Measurements from ENCODE around the gene ENDOG.
"Not testable (repeated sequence)": the region's sequence is repeated elsewhere in the genome, so short reads cannot be mapped to it uniquely, and the experiment has no call there.

Gene ENDOG

DNA sequence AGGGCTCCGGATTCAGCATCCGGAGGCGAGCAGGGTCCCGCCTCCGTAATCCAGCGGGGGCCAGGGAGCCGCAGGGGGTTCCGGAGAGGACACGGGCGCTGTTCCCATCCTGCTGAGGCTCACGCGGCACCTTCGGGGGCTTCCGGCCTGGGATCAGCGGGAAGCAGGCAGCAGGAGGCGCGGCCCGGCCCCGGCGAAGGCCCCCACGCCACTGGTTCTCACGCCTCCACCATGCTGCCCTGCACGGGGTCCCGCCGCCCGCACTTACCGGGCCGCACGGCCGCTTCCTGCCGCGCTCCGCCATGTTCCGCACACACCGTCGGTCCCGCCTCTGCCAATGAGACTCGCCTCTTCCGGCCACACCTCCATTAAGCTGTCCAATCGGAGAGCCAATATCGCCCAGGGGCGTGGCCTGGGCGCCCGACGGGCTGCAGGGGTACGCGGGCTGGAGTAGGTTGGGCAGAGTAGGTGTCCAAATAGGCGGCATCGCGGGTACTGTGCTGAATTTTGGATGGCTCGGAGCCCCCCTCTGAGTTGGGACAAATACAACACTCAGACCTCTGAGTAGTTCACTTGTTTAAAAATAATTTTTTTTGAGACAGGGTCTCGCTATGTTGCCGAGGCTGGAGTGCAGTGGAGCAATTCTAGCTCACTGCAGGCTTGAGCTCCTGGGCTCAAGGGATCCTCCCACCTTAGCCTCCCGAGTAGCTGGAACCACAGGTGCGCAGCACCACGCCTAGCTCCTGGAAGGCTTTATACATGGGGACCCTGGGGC is 11.4 kb downstream of the ENDOG start, which contains the start of gene SPOUT1:
SPOUT1 (minus strand) TSS at position 318 of the 775 bp plus-strand sequence; CDS start at position 304, 14 bp downstream.
- DNase-seq, result peak; percentile 95

DNA sequence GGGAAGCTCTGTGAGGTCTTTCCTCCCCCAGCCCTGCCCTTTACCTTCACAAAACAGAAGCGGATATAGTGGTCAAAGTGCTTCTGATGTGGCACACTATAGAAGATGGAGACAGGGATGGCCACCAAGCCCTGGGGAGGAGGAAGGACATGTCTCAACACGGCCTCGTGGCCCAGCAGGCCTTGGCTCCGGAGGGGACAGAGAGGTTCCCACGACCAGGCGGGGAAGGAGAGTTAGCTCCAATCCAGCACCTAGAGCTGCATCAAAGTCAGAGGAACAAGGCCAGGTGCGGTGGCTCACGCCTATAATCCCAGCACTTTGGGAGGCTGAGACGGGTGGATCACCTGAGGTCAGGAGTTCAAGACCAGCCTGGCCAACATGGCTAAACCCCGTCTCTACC is 15.4 kb downstream of the ENDOG start:
- DNase-seq, result no peak

DNA sequence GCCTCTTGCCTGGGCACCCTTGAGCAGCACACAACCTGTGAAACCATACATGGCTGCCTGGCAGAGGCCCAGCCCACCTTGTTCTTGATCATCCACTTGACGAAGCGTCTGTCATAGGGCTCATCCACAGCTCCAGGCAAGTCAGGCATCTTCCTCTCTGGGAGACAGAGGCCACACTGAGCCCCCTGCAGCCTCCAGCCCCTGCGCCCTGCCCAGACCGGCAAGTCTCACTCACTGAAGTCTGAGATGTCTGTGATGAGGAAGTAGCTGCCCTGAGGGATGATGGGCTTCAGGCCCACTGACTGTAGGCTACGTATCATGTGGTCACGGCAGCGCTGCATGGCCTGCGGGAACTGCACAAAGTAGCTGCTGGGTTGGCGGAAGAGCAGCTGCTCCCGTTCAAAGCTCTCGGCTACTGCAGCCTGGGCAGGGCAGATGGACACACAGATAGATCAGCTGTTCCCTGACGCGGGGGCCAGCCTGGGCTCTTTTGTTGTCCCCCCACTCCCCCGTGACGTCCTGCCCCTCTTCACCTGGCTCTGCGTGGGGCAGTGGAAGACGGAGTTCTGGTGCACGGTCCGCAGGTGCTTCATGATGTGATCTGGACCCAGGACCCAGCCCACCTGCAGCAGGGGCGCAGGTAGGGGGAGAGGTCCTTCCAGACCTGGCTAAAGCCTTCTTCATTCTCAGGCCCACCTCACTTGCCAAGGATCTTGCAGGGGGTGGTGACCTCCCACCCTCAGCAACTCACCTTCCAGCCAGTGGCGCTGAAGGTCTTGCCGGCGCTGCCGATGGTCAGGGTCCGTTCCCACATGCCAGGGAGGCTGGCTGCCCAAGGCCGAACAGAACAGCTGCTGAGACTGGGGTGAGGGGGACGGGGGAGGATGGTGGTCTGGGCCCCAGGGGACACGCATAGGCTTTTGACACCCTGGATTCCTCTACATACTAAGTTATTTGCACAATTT is 17.2 kb downstream of the ENDOG start:
- no peak for DNase-seq

DNA sequence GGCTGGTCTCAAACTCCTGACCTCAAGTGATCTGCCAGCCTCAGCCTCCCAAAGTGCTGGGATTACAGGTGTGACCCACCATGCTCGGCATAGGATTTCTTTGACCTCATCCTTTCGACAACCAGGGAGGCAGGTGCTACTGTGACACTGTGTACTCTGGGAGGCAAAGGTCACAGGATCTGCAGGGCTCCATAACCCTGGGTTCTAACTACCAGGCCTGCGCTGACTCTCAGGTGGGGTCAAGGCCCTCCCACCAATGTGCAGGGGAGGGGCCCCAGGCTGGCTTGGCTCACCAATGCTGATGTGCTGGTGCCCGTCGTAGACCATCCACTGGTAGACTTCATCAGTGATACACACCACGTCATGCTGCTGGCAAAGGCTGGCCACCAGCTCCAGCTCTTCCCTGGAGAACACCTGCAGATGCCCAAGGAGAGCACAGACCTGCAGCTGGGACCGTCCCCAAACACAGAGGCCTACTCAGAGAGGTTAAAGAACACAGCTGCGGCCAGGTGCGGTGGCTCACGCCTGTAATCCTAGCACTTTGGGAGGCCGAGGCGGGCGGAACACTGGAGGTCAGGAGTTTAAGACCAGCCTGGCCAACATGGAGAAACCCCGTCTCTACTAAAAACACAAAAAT is 18.3 kb downstream of the ENDOG start:
- DNase-seq, result no peak

DNA sequence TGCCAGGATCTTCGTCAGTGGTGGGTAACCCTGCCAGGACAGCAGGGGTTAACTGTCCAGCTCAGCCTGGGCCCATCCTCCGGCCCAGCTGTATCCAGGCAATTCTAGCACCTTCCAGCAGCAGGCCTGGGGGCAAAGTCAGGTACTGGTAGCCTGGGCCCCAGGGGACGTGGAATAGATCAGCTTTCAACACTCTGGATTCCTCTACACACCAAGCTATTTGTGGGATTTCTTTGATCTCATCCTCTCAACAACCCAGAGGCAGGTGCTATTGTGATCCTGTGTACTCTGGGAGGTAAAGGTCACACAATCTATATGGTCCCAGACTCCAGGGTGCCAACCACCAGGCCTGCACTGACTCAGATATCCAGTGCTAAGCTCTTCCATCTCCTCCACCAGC is 20.0 kb downstream of the ENDOG start:
- no peak for DNase-seq

DNA sequence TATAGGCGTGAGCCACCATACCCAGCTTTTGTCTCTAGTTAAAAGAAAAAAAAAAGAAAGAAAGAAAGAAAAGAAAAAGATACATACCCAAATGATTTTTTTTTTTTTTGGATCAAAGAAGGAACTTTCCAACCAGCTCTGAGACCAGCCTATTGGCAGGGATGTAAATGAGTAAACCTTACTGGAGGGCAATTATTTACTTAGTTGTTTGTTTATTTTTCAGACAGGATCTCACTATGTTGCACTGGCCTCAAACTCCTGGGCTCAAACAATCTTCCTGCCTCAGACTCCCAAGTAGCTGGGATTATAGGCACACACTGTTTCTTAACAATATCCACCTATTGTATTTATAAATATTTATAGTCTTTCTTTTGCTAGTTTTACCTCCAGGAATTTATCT is 22.2 kb downstream of the ENDOG start:
- no peak for DNase-seq

DNA sequence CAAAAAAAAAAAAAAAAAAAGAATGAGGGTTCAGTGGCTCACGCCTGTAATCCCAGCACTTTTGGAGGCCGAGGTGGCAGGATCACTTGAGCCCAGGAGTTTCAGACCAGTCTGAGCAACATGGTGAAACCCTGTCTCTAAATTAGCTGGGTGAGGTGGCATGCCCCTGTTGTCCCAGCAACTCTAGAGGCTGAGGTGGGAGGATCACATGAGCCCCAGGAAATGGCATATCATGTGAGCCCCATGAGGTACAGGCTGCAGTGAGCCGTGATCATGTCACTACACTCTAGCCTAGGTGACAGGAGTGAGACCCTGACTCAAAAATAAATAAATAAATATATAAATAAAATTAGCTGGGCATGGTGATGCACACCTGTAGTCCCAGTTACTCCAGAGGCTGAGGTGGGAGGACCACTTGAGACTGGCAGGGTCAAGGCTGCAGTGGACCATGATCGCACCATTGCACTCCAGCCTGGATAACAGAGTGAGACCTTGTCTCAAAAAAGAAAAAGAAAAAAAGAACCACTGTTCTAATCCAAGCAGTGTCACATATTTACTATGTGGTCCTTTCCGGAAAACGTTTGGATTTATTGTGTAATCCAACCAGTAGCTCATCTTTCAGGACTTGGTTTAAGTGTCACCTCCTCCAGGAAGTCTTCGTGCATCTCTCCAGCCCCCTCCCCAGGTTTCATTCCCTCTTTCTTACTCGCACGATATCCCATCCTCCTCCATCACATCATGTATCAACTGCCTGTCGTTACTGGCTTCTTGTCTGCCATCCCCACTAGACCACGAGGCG is 23.6 kb downstream of the ENDOG start:
- DNase-seq, result no peak

DNA sequence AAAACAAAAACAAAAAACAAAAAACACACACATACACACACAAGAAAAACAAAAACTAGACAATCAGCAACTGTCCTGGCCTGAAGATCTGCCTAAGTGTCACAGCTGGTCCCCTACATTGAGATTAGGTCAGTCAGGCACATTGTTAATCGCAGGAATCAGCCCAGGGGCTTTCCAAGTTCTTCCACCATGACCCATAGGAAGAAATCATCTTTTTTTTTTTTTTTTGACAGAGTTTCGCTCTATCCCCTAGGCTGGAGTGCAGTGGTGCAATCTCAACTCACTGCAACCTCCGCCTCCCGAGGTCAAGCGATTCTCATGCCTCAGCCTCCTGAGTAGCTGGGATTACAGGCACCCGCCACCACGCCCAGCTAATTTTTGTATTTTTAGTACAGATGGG is 24.9 kb downstream of the ENDOG start:
- DNase-seq, result not testable (repeated sequence)

DNA sequence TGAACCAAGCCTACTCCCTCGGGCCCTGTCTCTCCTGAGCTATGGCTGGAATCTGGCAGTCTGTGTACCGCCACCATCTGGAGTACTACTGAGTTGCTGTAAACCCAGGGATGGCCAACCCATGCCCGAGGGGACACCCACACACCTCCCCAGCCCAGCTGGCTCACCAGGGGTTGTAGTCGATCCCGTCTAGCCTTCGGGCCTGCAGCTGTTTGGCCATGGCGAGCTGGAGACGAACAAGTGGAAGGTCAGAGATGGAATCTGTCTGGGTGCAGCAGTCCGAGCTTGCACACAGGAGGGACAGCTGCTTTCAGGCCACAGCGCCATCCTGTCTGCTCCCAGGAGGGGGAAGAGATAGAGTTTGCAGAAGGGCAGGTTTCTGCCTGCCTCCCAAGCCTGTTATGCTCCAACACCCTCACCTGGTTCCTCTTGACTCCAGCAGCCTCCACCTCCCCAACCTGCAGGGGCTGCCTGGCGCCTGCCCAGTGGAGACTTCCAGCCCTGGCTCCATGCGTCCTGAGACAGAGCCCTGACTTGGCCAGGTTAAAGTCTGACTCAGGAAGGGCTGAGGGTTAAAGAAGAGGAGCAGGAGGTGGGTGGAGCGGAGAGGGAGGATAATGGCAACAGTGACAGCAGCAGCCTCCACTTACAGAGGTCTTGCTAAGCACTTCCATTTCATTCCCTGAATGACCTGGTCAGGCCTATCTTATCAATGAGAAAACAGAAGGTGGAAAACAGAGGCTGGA is 27.1 kb downstream of the ENDOG start:
- peak; percentile 58 for DNase-seq

DNA sequence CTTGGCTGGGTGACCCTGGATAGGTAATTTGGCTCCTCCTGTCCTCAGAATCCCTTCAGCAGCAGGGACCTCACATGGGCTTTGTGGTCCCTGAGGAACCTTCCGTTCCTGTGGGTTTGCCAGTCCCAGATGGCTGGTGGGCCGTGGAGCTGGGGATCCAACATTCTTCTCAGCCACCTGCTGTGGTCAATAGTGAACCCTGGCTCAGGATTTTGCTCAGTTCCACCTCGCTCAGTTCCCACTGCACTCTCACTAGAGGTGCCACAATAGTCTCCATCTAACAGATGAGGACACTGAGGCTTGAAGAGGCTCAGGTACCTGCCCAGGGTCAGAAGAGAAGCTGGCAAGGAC is 28.4 kb downstream of the ENDOG start:
- no peak for DNase-seq

DNA sequence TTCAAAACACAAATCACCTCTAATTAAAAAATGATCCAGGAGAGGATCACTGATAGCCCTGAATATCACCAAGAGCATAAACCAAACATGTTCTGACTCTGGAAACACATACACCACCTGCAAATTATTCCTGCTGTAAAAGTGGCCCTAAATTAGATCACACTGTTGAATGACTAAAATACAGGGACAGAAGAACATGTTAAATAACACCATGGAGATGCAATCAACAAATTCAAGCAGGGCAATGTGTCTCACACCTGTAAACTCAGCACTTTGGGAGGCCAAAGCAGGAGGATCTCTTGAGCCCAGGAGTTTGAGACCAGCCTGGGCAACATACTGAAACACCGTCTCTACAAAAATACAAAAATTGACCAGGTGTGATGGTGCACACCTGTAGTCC is 29.5 kb downstream of the ENDOG start:
- DNase-seq, result no peak

DNA sequence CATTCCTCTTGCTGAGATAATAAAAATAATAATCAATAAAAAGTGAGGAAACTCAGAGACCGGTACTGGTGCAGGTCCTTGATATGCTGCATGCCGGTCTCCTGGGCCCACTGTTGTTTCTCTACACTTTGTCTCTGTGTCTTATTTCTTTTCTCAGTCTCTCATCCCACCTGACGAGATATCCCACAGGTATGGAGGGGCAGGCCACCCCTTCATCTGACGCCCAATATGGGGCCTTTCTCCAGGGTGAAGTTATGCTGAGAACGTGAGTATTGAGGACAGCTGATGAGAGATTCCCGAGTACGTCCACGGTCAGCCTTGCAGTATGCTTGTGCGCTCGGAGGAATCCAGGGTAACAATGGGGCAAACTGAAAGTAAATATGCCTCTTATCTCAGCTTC is 32.7 kb downstream of the ENDOG start:
- not testable (repeated sequence) for DNase-seq

DNA sequence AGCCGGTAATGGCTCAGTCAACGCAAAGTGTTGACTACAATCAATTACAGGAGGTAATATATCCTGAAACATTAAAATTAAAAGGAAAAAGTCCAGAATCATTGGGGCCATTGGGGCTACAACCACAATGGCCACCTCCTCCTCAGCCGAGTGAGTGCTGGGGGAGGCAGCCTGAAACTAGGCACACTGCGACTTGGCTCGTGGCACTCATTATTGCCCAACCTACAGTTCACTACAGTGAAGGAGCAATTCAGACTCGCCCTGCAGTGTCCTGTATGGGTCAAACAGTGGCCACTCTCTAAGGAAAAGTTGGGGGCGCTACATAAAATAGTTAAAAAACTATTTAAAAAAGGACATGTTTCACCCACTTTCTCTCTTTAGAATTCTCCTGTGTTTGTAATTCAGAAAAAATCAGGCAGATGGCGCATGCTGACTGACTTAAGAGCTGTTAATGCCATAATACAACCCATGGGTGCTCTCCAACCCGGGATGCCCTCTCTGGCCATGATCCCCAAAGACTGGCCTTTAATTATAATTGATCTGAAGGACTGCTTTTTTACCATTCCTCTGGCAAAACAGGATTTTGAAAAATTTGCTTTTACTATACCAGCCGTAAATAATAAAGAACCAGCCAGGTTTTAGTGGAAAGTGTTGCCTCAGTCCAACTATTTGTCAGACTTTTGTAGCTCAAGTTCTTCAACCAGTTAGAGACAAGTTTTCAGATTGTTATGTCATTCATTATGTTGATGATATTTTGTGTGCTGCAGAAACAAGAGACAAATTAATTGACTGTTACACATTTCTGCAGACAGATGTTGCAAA is 33.7 kb downstream of the ENDOG start:
- DNase-seq, result not testable (repeated sequence)

DNA sequence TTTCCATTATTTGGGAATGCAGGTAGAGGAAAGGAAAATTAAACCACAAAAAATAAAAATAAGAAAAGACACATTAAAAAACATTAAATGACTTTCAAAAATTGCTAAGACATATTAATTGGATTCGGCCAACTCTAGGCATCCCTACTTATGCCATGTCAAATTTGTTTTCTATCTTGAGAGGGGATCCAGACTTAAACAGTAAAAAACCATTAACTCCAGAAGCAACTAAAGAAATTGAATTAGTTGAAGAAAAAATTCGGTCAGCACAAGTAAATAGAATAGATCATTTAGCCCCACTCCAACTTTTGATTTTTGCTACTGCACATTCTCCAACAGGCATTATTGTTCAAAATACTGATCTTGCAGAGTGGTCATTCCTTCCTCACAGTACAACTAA is 34.3 kb downstream of the ENDOG start:
- not testable (repeated sequence) for DNase-seq

DNA sequence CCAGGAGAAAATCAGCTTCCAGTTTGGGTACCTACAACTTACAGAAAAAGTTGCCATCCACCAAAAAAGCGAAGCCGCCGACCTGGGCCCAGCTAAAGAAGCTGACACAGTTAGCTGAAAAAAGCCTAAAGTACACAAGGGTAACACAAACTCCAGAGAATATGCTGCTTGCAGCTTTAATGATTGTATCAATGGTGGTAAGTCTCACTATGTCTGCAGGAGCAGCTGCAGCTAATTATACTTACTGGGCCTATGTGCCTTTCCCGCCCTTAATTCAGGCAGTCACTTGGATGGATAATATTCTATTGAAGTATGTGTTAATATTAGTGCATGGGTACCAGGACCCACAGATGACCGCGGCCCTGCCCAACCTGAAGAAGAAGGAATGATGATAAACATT is 36.2 kb downstream of the ENDOG start:
- not testable (repeated sequence) for DNase-seq

DNA sequence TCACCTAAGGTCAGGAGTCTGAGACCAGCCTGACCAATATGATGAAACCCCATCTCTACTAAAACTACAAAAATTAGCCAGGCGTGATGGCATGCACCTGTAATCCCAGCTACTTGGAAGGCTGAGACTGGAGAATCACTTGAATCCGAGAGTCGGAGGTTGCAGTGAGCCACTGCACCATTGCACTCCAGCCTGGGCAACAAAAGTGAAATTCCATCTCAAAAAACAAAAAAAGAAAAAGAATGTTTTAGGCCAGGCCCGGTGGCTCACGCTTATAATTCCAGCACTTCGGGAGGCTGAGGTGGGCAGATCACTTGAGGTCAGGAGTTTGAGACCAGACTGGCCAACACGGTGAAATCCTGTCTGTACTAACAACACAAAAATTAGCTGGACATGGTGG is 40.2 kb downstream of the ENDOG start:
- DNase-seq, result not testable (repeated sequence)

DNA sequence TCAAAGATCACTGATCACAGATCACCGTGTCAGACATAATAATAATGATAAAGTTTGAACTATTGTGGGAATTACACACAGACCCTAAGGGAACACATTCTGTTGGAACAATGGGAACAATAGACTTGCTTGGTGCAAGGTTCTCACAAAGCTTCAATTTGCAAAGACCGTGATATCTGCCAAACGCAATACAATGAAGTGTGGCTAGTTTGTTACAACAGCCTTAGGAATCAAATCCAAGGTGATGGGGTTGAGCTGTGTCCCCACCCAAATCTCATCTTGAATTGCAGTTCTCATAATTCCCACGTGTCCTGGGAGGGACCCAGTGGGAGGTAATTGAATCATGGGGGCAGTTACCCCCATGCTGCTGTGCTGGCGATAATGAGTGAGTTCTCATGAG is 42.6 kb downstream of the ENDOG start:
- DNase-seq, result no peak

DNA sequence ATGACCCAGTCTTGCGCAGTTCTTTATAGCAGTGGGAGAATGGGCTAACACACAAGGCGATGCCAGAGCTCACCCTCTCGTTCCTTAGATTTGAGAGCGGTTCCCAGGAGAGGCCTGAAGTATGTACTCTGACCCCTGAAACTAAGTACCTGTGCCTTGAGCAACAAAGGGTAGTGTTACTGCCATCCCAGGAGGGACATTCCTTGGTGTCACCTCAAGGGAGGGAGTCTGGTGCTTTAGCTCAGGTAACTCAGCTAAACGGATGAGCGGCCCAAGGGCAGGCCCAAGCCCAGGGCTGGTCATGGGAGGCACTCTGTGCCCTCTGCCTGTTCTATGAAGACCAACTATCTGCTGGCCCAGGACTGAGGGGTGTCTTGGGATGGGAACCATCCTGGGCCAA is 43.2 kb downstream of the ENDOG start:
- DNase-seq, result no peak

DNA sequence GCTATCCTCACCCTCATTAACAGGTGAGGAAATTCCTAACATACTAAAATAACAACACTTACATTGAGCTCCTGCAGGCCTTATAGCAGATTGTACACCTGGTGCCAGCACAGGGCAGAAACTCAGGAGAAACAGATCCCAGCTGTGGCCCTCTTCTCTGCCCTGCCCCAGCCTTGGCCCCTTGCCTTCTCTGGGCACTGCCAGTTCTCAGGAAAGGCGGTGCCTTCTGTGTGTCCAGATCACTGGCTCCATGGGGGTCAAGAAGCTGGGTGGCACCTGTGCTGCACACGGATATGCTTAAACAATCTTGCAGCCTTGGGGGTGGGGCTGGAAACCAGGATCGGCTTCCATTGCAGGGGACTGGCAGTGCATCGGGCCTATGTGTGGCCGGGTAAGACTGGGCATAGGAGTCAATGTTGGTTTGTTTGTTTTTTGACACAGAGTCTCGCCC is 44.1 kb downstream of the ENDOG start:
- no peak for DNase-seq

DNA sequence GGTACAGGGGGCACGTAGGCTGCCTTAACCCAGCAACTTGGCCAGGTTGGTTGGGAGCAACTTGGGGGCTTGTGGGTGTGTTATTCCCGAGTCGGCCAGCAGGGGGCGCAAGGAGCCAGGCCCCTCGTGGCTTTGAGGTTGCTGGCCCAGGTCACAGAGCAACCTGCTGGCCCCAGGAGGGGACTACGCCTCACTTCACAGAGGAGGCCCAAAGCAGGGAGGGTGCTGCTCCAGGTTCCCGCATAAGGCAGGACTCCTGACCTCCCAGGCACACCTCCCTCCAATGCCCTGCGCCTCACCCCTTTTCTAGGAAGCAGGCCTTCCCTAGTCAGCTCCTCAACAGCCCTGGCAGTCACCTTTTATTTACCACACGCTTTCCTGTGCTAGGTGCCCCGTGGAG is 45.3 kb downstream of the ENDOG start:
- DNase-seq, result peak; percentile 64

Data from left hindlimb (tissue), 1 donor.